Germinal center (tissue), 1 donor: ENCODE measurements around the gene PDE4D.
"Not testable (repeated sequence)": the region's sequence is repeated elsewhere in the genome, so short reads cannot be mapped to it uniquely, and the experiment has no call there.

ENCODE experiments used
- DNase-seq: peaks from one replicate; pipeline ENCODE4 v3.0.0; 2012; ENCODE audit warnings: mixed read lengths, low spot score

Gene PDE4D

DNA sequence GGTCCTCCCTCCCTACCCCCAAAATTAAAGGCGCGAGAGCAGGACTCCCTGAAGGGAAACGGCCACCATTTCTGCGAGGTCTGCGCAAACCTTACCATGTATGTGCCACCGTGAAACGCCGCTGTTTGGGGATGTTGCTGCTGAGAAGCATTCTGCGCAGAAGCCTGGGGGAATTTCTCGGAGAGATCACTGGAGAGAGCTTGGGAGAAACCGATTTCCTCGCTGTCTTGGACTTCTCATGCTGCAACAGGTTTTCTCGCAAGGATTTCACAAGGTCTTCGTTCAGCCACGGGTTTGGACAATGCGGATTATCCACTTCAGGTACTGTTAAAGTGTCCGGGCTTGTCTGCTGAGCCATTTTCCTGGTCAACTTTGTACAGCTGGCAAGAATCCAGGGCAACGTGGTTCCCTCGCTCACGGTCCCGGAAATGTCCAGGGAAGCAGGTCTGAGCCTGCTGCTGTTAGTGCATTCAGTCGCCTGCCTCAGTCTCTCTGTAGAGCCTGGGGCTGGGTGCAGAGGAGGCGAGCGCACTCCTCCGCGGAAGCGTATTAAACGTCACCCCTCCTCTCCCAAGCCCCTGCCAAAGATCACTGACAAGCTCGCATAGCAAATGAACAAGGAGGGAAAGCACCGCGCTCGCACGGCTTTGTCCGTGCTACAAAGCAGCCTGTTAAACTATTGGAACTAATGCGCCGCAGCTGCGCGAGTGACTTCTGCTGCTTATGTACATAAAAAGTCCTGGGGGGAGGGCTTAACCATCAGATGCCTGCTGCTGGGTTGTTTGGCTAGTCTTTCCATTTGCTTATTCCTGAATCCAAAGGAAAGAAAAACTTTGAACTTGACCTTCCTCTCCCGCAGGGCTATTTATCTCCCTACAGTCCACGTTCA is 125.1 kb downstream of the PDE4D start:
- DNase-seq, result peak; percentile 23

DNA sequence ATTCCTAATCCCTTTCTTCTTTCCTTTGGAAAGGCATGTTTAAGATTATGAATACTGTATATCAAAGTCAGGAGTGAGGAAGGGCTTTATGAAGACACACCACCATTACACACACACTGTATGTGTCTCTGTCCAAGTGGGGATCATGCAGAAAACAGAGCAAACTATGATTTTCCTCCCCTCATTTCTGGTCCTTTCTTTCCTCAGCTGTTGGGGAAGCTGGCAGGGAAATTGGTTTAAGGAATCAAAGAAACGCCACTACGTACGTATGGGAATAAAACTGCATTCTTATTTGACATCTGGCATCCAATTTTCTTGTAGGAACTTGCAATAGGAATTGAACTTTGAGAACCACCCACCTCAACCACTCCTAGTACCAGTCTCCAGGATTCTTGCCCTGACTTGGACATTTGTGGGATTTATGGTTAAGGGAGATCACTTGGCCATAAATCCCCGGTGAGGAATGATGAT is 125.8 kb downstream of the PDE4D start:
- no peak for DNase-seq

DNA sequence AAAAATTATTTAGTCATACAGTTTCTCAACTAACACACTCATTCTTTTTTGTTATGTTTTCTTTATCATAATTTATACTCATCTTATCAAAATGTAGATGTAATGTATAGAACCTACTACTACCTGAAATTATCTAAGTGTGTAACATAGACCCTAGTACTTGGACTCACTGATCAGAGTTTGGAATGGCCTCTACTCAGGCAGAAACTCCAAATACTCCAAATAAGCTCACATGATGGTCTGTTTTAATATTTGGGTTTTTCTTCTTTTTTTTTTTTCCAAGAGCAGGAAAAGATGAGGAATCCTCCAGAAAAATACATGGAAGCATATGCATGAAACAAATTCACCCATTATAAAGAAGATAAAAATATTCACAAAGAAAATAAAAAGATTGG is 126.3 kb downstream of the PDE4D start:
- DNase-seq, result no peak

DNA sequence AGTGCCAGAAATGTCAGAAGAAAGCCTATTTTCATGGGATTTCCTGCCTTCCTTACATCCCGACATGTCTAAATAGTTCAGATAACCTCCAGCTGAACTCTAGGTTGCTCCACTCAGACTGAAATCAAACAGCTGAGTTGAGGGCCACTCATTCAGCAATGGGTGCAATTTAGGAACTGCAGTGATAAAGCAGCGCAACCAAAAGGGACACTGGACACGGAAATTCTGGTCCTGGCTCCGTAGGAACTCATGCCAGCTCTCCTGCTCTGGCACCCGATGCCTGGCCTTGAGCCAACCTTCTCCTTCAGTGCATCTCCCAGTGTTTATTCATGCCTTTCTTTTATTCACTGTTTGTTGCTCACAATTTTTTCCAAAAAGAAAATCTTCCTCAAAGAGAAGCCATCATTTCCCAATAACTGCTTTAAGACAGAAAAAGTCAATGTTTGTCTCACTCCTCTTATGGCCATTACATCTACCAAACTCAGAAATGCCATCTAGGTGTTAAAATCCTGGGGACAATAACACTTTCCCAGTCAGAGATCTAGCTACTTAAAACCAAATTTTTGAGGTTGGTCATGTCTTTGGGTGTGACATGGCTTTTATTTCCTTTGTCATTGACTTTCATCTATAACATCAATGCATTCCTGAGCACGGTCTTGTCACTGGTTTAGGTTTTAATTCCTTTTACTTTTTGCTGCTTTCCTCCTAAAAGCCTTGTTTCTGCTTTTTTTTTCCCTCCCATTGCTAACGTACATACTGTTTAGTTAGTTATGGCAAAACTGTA is 126.9 kb downstream of the PDE4D start:
- no peak for DNase-seq

DNA sequence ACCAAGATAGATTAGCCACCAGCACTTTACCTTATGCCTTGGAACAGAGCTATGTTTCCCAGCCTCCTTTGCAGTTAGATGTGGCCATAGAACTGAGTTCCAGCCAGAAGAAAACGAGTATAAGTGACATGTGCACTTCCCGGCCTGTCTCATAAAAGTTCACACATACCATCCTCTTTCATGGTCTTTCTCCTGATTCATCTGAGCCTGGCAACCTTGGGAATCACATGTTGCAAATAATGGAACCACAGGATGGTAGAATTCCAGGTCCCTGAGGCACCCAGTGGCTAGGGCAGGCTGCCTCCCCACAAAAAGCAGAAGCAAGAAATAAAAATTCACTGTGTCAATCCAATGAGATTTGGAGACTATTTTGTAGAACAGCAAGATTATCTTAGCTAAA is 128.1 kb downstream of the PDE4D start:
- DNase-seq, result no peak

DNA sequence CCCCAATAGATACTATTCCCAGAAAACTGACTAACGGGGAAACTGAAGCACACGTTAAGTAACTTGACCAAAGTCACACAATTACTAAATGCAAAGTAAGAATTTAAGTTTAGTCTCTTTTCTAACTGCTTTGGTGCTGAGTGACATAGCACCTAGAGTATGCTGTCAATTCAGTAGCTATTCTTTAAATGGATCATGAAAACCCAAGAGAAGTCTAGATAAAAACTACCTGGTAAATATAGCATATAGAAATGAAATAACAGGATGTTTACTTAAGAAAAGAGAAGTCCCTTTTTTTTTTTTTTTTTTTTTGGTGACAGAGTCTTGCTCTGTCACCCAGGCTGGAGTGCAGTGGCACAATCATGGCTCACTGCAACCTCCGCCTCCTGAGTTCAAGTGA is 129.2 kb downstream of the PDE4D start:
- no peak for DNase-seq

DNA sequence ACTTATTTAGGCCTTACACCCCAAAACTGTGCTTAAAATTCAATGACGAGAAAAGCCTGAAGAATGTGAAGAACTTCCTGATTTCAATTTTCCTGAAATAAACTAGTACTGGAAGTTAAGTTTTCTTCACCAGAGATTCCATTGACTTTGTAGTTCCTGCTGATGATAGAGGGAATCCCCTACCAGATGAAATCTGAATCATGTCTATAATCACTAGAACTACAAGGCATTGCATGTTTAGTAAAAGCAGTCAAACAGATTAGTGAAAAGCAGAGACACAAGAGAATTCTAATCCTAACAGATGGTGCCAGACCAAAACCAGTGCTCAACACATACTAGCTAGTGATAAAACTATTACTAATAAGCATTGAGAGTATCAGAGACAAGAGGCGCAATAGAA is 130.0 kb downstream of the PDE4D start:
- no peak for DNase-seq

DNA sequence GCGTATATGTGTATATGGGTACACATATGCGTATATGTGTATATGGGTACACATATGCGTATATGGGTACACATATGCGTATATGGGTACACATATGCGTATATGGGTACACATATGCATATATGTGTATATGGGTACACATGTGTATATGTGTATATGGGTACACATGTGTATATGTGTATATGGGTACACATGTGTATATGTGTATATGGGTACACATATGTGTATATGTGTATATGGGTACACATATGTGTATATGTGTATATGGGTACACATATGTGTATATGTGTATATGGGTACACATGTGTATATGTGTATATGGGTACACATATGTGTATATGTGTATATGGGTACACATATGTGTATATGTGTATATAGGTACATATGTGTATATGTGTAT is 131.3 kb downstream of the PDE4D start:
- not testable (repeated sequence) for DNase-seq

DNA sequence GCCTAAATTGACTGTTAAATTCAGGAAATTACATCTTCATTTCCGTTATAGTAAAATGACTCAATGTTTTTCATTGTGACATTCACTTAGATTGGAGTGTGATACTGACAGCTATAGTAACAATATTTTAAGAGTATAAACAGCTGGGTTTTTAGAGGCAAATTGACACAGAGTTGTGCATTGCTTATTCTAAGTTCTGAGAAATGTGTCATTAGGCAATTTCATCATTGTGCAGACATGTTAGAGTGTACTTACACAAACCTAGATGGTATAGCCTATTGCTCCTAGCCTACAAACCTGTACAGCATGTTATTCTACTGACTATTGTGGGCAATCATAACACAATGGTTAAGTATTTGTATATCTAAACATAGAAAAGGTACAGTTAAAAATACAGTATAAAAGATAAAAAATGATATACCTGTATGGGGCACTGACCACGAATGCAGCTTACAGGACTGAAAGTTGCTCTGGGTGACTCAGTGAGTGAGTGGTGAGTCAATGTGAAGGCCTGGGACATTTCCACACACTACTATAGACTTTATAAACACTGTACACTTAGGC is 132.7 kb downstream of the PDE4D start:
- DNase-seq, result no peak

DNA sequence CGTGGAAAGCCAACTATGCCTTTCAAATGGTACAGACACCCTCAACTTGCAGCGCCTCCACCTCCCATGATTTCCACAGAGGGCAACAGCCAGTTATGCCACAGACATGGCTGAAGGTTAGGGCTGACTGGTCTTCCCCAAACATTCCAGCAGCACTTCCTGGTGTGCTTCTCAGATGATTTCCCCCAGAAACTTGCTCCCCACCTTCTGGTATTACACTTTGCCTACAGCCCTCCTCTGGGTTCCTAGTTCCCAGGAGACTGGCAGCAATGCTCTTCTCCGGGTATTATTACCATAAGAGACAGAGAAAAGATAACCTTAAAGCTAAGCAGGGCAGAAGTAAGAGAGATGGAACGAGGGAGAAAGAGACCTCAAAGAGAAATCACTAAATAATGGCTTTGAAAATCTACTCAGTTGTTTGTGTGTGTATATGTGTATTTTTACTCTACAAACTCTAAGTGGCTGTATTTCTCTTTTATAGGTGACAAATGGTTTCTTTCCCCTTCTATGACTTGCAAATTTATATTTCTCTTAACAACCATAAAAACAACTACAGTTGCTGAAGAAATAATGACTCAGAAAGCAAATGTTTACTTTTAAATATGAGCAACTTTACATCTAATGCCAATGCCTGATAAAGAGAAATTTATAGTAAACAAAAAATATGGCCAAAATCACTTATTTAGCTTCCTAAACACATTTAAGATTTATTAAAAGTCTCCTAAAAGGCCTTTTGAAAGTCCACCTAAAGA is 133.8 kb downstream of the PDE4D start:
- DNase-seq, result no peak

DNA sequence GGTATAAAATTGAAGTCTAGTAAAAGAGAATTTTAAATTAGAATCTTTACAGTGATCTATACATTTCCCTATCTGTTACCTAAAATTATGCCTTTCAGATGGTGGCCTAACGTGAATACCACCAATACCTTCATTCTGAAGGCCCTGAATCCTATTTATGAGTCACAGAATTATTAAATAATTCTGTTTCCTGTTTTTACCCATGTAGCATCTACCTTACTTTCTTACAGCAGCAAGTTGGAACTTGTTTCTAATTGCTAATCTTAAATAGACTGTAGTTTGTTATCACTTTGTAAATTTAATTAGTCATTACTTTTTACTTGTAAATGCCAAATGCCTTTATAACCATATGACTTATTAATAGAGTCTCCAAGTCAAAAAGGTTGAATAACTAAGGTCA is 135.0 kb downstream of the PDE4D start:
- no peak for DNase-seq

DNA sequence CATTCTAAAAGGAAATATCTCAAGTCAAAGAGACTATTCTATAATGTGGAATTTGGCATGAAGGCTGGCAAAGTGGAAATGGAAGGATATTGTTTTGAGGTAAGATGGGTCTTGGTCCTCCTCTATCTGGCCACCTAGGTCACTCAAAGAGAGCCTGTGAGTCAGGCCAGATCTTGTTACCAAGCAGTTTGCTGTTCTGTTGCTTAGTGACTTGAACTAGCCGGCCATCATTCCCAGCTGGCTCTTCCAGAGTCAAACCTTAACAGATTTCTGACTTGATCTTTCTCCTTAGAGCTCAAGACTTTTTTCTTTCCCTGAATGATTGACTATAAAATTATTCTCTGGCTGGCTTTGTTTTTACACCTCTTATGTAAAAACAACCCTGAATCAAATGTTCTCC is 136.1 kb downstream of the PDE4D start:
- DNase-seq, result no peak

DNA sequence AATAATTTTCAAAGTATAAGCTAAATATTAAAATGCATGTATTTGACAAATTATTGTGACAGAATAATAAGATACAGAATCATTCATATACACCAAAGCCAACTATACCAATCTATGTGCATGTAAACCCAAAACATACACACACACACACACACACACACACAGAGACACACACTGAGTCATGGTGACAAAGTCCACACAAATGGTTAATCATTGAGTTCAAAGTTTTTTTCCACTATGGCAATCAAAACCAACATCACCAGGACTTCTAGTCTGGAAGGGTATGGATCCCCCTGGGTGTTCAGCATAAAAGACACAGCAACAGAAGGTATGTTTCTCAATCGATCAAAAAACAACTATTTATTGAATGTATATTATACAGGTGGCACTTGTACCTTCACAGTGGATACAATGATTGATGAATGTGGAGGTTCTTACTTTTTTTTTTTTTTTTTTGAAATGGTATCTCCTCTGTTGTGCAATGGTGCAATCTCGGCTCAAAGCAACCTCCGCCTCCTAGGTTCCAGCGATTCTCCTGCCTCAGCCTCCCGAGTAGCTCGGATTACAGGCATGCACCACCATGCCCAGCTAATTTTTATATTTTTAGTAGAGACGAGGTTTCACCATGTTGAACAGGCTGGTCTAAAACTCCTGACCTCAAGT is 137.0 kb downstream of the PDE4D start:
- DNase-seq, result no peak

DNA sequence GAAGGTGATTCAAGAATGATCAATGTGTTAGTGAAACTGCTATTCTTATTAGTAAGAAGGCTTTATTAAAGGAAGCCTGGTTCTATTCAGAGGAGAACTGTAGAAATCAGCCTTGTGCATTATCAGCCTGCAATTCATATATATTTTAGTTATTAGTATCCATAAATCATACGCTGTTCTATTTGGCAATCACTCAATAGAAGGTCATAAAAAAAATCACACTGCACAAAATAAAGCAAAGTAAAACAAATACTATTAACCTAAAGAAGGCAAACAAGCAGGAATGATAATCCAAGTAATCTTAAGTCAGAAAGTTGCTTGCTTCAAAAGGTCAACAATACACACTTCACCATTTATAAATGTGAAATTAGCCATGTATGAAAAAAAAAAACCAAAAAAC is 138.1 kb downstream of the PDE4D start:
- no peak for DNase-seq

DNA sequence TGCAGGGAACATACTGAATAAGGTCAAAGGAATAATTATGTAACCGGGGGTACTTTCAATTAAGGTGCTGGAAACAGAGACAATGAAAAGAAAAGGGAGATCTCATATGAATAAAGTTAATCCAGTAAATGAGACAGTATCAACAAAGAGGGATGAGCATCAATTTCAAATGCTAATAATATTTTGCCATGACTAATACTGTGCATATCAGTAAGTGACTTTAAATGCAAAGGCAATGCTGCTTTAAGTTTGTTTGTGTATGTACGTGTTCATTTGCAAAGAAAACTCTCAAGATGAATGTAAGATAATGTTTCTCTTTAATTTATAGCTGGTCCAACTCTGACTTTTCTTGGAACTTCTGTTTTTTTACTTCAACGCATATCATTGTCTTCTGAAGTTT is 139.9 kb downstream of the PDE4D start:
- no peak for DNase-seq

DNA sequence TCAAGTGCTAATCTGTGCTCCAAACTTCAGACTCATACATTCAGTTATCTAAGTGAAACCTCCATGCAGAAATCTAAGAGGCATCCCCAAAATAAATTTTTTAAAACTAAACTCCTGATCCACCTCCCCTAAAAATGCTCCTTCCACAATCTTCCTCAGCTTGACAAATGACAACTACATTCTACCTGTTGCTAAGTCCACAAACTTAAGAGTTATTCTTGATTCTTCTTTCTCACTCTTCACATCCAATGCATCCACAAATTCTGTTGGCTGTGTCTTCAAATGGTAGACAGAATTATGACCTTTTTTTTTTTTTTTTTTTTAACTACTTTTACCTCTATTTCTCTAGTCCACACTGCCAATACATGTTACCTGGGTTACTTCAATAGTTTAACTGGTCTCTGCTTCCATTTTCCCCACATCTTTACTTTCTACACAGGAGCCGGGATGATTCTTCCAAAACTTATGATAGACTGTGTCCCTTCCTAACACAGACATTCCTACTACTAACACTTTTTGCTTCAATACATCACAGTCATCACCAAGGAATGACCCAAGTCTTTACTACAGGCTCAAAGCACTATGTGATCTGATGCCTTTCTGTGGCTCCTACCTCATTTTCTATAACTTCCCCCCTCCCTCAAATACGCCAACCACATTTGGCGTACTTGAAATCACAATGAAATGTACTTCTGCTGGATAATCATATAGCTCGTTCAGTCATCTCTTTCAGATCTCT is 143.6 kb downstream of the PDE4D start:
- DNase-seq, result no peak

DNA sequence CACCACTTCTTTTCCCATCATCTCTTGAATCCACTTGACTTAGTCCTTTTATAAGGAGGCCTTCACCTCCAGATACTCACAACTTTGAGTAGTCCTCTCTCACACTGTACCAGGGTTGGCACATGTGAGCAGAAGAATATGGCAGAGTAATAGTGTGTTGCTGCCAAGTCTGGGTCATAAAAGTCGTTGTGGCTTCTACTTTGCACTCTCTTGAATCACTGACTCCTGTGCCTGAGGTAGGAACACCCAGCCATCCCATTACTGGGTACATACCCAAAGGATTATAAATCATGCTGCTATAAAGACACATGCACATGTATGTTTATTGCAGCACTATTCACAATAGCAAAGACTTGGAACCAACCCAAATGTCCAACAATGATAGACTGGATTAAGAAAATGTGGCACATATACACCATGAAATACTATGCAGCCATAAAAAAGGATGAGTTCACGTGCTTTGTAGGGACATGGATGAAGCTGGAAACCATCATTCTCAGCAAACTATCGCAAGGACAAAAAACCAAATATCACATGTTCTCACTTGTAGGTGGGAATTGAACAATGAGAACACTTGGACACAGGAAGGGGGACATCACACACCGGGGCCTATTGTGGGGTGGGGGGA is 145.4 kb downstream of the PDE4D start:
- DNase-seq, result not testable (repeated sequence)

DNA sequence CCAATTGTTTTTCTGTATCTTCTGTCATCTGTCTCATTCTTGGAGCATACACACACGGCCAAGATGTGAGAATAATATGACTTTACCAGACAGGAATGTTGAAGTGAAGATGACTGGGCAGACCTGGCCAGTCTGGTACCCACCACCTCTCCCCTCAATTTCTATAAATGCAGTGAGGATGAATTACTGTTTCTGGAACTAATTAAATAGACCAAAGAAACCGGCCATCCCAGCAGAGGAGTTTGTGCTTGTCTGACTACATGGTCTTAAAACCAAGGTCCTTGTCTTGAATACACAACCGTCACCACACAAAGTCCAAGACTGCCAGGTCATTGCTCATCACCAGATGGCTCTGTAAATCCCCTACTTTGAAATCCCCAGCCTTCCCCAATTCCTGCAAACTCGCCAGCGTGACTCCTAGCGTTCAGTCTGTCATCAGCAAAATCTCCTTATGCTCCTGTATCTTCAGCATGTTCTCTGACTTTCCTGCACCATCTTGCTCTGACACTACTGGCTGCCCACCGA is 147.2 kb downstream of the PDE4D start:
- no peak for DNase-seq

DNA sequence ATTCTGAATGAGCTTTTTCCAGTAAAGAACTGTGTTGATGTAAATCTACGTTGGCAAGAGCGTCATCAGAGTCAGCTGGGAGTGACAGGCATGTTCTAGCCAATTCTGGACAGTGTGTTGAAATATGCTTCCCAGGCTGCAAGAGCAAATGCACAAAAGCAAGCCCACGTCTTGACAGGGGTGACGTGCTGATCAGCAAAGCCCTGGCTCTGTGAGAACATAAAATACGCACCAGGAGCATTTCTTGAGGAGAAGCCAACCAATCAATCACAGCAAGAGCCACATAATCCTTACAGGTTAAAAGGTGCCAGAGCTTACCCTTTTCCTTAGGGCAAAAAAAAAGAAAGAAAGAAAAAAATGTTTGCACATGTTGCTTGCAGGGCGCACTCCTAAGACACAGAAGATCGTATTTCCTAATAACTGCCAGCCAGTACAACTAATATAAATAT is 148.1 kb downstream of the PDE4D start:
- no peak for DNase-seq

DNA sequence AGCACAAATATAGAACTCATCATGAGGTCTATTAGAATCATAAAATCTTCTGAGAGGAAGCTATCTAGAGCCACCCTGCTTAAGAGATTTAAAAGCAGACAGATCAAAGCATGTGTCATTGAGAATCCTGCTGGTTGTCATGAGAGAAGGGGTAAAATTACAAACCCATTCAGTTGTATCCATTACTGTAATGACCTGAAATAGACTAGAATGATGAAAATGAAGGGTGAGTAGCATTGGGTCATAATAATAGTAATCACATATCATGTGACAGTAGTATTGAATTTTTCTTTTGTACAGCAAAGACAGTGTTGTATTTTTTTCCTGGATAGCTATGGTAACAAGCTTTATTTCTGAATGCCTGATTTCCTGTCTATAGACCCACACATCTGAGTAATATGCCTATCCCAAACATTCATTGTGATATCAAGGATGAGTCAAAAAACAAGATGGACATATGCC is 149.0 kb downstream of the PDE4D start:
- no peak for DNase-seq
